Large intestine (tissue), 12 donors: ENCODE measurements around the gene SMG9. TPM values are rescaled to one million over a fixed set of nuclear protein-coding genes. Genes with fewer than 3 reads are reported as not detected.

Source experiments
- DNase-seq, 2 donors: peaks; one replicate each; pipeline versions ENCODE4 v3.0.0 to v3.0.0-alpha.2; 2013
- H3K27ac ChIP-seq: one replicate; pipeline ENCODE4 v1.5.1; 2013; ENCODE audit warnings: low read length
- H3K27me3 ChIP-seq: 2 replicates; pipeline ENCODE4 v1.6.1; 2013; ENCODE audit warnings: low read length; ENCODE audit not compliant: control insufficient read depth, insufficient read depth
- H3K36me3 ChIP-seq: 2 replicates; pipeline ENCODE4 v1.6.1; 2013; ENCODE audit warnings: low read length; ENCODE audit not compliant: control insufficient read depth, insufficient read depth
- H3K4me1 ChIP-seq: one replicate; pipeline ENCODE4 v1.6.1; 2013; ENCODE audit warnings: low read length; ENCODE audit not compliant: control insufficient read depth, insufficient read depth
- H3K4me3 ChIP-seq: one replicate; pipeline ENCODE4 v1.5.1; 2013; ENCODE audit warnings: low read length
- H3K9me3 ChIP-seq: one replicate; pipeline ENCODE4 v1.6.1; 2013; ENCODE audit warnings: mild to moderate bottlenecking, low read depth, low read length, moderate library complexity; ENCODE audit not compliant: control insufficient read depth
- WGBS: methylation state at CpG from one replicate; pipeline ENCODE4 v1.1.5; 2013; ENCODE audit warnings: low lambda C conversion rate; ENCODE audit not compliant: insufficient coverage; 5-methylcytosine and 5-hydroxymethylcytosine counted together
- long read RNA-seq, 11 donors: transcript quantifications; one replicate each; lab custom pipeline, GENCODE V29; 2026
- polyA plus RNA-seq: library from polyadenylated mRNA; unstranded; fragments of 120-200 nt; gene quantifications from one replicate; pipeline ENCODE4 v1.2.1, GENCODE V29; 2013

The SMG9 gene, protein sequence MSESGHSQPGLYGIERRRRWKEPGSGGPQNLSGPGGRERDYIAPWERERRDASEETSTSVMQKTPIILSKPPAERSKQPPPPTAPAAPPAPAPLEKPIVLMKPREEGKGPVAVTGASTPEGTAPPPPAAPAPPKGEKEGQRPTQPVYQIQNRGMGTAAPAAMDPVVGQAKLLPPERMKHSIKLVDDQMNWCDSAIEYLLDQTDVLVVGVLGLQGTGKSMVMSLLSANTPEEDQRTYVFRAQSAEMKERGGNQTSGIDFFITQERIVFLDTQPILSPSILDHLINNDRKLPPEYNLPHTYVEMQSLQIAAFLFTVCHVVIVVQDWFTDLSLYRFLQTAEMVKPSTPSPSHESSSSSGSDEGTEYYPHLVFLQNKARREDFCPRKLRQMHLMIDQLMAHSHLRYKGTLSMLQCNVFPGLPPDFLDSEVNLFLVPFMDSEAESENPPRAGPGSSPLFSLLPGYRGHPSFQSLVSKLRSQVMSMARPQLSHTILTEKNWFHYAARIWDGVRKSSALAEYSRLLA
- polyA plus RNA-seq, result 36.2 TPM
- long read RNA-seq, donor 1, full-length matches to known transcripts, result 6 of 6 reads
- long read RNA-seq, donor 1, partial matches to known transcripts, result 0 of 6 reads
- long read RNA-seq, donor 1, other reads (novel, unspliced or antisense), result 0 of 6 reads
- long read RNA-seq, donor 2, full-length matches to known transcripts, result 5 of 14 reads
- long read RNA-seq, donor 2, partial matches to known transcripts, result 9 of 14 reads
- long read RNA-seq, donor 2, other reads (novel, unspliced or antisense), result 0 of 14 reads
- long read RNA-seq, donor 3, full-length matches to known transcripts, result 13 of 13 reads
- long read RNA-seq, donor 3, partial matches to known transcripts, result 0 of 13 reads
- long read RNA-seq, donor 3, other reads (novel, unspliced or antisense), result 0 of 13 reads
- long read RNA-seq, donor 4, result 0 reads
- long read RNA-seq, donor 5, full-length matches to known transcripts, result 6 of 6 reads
- long read RNA-seq, donor 5, partial matches to known transcripts, result 0 of 6 reads
- long read RNA-seq, donor 5, other reads (novel, unspliced or antisense), result 0 of 6 reads
- long read RNA-seq, donor 6, full-length matches to known transcripts, result 5 of 5 reads
- long read RNA-seq, donor 6, partial matches to known transcripts, result 0 of 5 reads
- long read RNA-seq, donor 6, other reads (novel, unspliced or antisense), result 0 of 5 reads
- long read RNA-seq, donor 7, partial matches to known transcripts, result 0 of 1 reads
- long read RNA-seq, donor 7, other reads (novel, unspliced or antisense), result 0 of 1 reads
- long read RNA-seq, donor 8, full-length matches to known transcripts, result 5 of 5 reads
- long read RNA-seq, donor 8, partial matches to known transcripts, result 0 of 5 reads
- long read RNA-seq, donor 8, other reads (novel, unspliced or antisense), result 0 of 5 reads
- long read RNA-seq, donor 9, full-length matches to known transcripts, result 3 of 3 reads
- long read RNA-seq, donor 9, partial matches to known transcripts, result 0 of 3 reads
- long read RNA-seq, donor 9, other reads (novel, unspliced or antisense), result 0 of 3 reads
- long read RNA-seq, donor 10, full-length matches to known transcripts, result 8 of 8 reads
- long read RNA-seq, donor 10, partial matches to known transcripts, result 0 of 8 reads
- long read RNA-seq, donor 10, other reads (novel, unspliced or antisense), result 0 of 8 reads
- long read RNA-seq, donor 11, full-length matches to known transcripts, result 7 of 7 reads
- long read RNA-seq, donor 11, partial matches to known transcripts, result 0 of 7 reads
- long read RNA-seq, donor 11, other reads (novel, unspliced or antisense), result 0 of 7 reads

DNA sequence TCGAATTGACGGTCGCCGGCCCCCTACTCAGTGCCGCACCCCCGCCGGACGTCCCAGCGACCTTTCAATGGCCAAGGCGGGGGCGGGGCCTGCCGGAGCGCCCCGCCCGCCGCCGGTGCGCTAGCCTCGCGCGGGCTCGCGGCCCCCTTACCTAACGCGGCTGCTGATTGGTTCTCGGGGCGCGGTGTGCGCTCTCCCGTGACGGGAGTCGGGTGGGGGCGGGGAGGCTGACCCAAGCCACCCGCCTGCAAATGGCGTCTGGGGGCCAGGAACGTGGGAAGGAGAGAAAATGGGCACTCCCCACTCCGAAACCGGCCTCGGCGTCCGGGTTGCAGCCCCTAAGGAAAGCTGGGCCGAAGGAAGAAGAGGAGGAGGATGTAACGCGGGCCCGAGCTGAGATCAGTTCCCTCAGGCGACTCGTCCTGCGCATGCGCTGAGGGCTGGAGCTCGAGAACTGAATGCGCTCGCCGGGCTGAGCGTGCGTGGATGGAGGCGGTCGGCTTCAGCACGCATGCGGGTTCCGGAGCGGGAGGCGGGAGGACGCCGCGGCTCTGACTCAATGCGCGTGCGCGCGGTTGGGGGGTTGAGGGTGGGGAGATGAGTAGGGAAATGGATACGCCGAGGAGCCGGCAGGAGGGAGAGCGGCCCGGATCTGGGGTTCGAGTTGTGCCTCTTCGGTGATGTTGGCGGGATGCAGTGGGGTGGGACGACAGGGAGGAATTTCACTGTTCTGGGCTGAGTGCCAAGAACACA is at the start of gene SMG9:
Gene SMG9, minus strand, starts transcription at position 460 of the 753 bp plus-strand sequence. CDS start 4,221 bp downstream, outside the sequence.
- Histone ChIP-seq H3K27ac (peak within 1 kb of the TSS; percentile 100), H3K27me3 (no peaks in the 10 kb centered on the region), H3K4me1 (peaks cover 10% of the 10 kb centered on the region), H3K9me3 (no peaks in the 10 kb centered on the region), H3K36me3 (peaks cover 18% of the 10 kb centered on the region), H3K4me3 (peak within 1 kb of the TSS; percentile 76)
- DNase-seq, result peak; percentile 98 to 99
- WGBS, result no CpG with 5 or more reads among the region's 79 CpGs

GRCh38 chr19:43804432-43804831 is 49.7 kb upstream of the SMG9 start:
- WGBS, result no CpG with 5 or more reads among the region's 2 CpGs
- H3K9me3 ChIP-seq, result no peaks in the 10 kb centered on the region
- peaks cover 8% of the 10 kb centered on the region for H3K27me3 ChIP-seq
- H3K36me3 ChIP-seq, result no peaks in the 10 kb centered on the region
- no peak overlapping the region for H3K4me3 ChIP-seq
- no peak overlapping the region for H3K27ac ChIP-seq
- H3K4me1 ChIP-seq, result no peaks in the 10 kb centered on the region
- DNase-seq, result no peak

DNA sequence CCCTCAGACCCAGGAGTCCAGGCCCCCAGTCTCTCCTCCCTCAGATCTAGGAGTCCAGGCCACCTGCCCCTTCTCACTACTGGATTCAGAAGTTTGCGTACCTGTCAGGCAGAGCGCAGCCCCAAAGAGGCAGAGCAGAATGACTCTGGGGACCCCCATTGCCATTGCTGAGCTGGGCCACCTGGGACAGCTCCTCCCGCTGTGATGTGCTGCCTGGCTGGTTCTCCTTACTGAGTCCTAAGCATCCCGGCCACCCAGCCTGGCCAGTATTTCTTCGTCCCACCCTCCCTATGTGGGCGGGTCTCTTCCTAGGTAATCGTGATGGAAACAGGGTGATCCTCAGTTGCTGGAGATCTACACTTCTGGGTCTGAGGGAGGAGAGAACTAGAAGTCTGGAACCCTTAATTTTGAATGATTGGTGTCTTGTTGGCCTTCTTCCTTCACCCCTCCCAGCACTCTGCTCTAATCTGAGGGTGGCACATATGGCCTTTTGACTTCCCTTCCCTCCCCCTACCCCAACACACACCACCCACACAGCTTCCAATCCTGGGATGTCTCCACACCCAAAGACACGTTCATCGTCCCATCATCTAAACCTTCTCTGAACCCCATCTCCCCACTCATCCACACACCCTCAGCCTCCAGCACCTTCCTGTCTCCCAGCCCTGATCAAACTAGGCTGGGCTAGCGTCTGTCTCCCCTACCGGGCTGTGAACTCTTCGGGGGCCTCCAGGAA is 47.6 kb upstream of the SMG9 start, which contains the start of gene LYPD5:
Gene LYPD5, minus strand, starts transcription at position 232 of the 736 bp plus-strand sequence. Its CDS starts 67 bp downstream, at position 165.
- H3K27me3 ChIP-seq, result peaks cover 23% of the 10 kb centered on the region
- no peak for DNase-seq
- WGBS, result 50% methylated on average over 2 of the region's 12 CpGs

GRCh38 chr19:43799502-43800142 is 44.9 kb upstream of the SMG9 start:
- Histone ChIP-seq H3K27me3 (peaks cover 23% of the 10 kb centered on the region), H3K4me1 (peaks cover 4% of the 10 kb centered on the region), H3K9me3 (no peaks in the 10 kb centered on the region), H3K36me3 (no peaks in the 10 kb centered on the region), H3K4me3 (no peak overlapping the region), H3K27ac (no peak overlapping the region)
- DNase-seq, result peak in 1 of 2 donors; percentile 58
- WGBS, result no CpG with 5 or more reads among the region's 6 CpGs

More for the DNA sequence above, 47.6 kb upstream of the SMG9 start, which contains the start of gene LYPD5:
- H3K4me1 ChIP-seq, result peaks cover 4% of the 10 kb centered on the region
- H3K4me3 ChIP-seq, result no peak within 1 kb of the TSS
- H3K9me3 ChIP-seq, result no peaks in the 10 kb centered on the region
- no peaks in the 10 kb centered on the region for H3K36me3 ChIP-seq
- H3K27ac ChIP-seq, result no peak within 1 kb of the TSS

- Histone ChIP-seq H3K36me3 (no peaks in the 10 kb centered on the region), H3K4me3 (peak overlapping the region; percentile 43), H3K4me1 (peaks cover 4% of the 10 kb centered on the region), H3K27me3 (peaks cover 26% of the 10 kb centered on the region), H3K27ac (no peak overlapping the region), H3K9me3 (no peaks in the 10 kb centered on the region)
- 10% methylated on average over 2 of the region's 70 CpGs for whole genome bisulfite sequencing
- DNase-seq, result peak; percentile 74 to 83
Measured at GRCh38 chr19:43798546-43799409, 44.0 kb upstream of the SMG9 start.

DNA sequence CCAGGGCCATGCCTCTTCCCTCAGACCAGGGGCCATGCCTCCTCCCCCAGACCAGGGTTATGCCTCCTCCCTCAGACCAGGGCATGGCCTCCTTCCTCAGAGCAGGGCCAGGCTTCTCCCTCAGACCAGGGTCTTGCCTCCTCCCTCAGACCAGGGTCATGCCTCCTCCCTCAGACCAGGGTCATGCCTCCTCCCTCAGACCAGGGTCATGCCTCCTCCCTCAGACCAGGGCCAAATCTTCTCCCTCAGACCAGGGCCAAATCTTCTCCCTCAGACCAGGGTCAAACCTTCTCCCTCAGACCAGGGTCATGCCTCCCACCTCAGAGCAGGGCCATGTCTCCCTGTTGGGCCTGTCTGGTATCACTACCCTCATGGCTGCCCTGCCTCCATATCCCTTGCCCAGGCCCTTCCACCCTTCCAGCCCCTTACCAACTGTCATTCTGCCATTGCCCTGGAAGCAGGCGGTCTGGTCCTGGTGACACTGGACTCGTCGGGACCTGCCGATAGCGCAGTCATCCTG is 43.3 kb upstream of the SMG9 start:
- Histone ChIP-seq H3K4me3 (peak overlapping the region; percentile 43), H3K27ac (no peak overlapping the region), H3K36me3 (no peaks in the 10 kb centered on the region), H3K4me1 (peaks cover 4% of the 10 kb centered on the region), H3K27me3 (peaks cover 31% of the 10 kb centered on the region), H3K9me3 (no peaks in the 10 kb centered on the region)
- WGBS, result no CpG with 5 or more reads among the region's 5 CpGs
- DNase-seq, result no peak

DNA sequence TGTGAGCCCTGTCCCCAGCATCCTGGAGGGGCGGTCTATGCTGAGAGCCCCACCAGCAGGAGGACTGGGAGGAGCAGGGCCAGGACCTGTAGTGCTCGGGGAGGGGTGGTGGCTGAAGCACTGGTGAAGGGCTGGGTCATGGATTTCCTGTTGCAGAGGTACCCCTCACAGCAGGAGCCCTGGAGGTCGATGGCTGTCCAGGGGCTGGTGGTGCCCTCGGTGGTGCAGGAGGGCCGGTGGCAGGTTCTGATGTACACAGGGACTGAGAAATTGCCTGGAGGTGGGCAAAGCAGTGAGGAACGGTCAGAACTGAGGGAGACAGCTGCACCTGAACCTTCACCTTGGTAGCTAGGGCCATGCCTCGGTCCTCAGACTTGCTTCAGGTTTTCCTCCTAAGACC is 42.8 kb upstream of the SMG9 start:
- H3K27me3 ChIP-seq, result peaks cover 31% of the 10 kb centered on the region

More for the DNA sequence above, 42.8 kb upstream of the SMG9 start:
- Histone ChIP-seq H3K27ac (no peak overlapping the region), H3K9me3 (no peaks in the 10 kb centered on the region), H3K4me1 (peaks cover 4% of the 10 kb centered on the region), H3K4me3 (no peak overlapping the region), H3K36me3 (no peaks in the 10 kb centered on the region)
- DNase-seq, result no peak
- WGBS, result no CpG with 5 or more reads among the region's 7 CpGs
